ENCODE results near the gene SLC9A3.
"Not testable (repeated sequence)": the region's sequence is repeated elsewhere in the genome, so short reads cannot be mapped to it uniquely, and the experiment has no call there.

The SLC9A3 gene

DNA sequence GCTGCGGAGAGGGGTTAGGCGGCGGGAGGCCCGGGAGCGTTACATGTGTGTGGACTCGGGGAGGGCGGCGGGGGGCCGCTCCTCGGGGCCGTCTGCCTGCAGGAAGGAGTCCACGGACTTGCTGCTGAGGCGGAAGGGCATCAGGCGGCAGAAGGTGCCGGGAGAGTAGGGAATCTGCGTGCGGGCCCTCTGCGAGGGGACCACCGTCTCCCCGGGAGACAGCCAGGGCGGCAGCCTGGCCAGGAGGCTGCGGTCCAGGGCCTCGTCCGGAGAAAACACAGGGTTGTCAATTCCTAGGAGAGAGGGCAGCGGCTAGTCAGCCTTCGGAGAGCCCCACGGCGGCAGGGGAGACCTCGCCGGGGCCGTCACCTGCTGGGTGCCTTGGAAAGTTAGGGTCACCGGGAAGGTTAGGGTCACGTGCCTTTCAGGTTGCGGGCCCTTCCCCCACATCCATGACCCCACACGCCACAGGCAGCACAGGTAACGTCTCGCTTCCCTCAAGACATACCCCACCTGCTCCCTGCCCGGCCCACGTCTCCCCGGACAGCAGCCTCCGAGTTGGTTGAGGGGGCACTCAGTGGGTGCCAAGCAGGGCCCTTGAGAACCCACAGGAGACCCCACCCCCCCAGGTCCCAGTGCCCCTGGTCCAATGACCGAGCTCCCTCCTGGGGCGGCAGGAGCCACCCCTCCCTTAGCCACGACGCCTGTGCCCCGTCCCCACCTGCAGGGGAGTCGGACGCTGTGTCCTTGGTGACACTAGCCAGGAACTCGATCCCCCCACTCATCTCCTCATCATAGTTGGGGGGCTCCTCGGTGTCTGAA lies 49.2 kb downstream of the SLC9A3 start:
- TF ChIP-seq, protein P1, sequence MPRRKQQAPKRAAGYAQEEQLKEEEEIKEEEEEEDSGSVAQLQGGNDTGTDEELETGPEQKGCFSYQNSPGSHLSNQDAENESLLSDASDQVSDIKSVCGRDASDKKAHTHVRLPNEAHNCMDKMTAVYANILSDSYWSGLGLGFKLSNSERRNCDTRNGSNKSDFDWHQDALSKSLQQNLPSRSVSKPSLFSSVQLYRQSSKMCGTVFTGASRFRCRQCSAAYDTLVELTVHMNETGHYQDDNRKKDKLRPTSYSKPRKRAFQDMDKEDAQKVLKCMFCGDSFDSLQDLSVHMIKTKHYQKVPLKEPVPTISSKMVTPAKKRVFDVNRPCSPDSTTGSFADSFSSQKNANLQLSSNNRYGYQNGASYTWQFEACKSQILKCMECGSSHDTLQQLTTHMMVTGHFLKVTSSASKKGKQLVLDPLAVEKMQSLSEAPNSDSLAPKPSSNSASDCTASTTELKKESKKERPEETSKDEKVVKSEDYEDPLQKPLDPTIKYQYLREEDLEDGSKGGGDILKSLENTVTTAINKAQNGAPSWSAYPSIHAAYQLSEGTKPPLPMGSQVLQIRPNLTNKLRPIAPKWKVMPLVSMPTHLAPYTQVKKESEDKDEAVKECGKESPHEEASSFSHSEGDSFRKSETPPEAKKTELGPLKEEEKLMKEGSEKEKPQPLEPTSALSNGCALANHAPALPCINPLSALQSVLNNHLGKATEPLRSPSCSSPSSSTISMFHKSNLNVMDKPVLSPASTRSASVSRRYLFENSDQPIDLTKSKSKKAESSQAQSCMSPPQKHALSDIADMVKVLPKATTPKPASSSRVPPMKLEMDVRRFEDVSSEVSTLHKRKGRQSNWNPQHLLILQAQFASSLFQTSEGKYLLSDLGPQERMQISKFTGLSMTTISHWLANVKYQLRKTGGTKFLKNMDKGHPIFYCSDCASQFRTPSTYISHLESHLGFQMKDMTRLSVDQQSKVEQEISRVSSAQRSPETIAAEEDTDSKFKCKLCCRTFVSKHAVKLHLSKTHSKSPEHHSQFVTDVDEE (CRISPR knock-in tag; IDR thresholded peaks at IDR 0.05), result no peak
- TF ChIP-seq ESRRG (CRISPR knock-in tag; IDR thresholded peaks at IDR 0.05), result no peak
- TF ChIP-seq ZNF8 (CRISPR knock-in tag; IDR thresholded peaks at IDR 0.05), result no peak
- TF ChIP-seq, protein P2, sequence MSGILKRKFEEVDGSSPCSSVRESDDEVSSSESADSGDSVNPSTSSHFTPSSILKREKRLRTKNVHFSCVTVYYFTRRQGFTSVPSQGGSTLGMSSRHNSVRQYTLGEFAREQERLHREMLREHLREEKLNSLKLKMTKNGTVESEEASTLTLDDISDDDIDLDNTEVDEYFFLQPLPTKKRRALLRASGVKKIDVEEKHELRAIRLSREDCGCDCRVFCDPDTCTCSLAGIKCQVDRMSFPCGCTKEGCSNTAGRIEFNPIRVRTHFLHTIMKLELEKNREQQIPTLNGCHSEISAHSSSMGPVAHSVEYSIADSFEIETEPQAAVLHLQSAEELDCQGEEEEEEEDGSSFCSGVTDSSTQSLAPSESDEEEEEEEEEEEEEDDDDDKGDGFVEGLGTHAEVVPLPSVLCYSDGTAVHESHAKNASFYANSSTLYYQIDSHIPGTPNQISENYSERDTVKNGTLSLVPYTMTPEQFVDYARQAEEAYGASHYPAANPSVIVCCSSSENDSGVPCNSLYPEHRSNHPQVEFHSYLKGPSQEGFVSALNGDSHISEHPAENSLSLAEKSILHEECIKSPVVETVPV (CRISPR knock-in tag; IDR thresholded peaks at IDR 0.05), result no peak
- no peak for TF ChIP-seq CSDC2 (CRISPR knock-in tag; IDR thresholded peaks at IDR 0.05)
- TF ChIP-seq ZNF70 (CRISPR knock-in tag; IDR thresholded peaks at IDR 0.05), result no peak
- TF ChIP-seq, protein P3, sequence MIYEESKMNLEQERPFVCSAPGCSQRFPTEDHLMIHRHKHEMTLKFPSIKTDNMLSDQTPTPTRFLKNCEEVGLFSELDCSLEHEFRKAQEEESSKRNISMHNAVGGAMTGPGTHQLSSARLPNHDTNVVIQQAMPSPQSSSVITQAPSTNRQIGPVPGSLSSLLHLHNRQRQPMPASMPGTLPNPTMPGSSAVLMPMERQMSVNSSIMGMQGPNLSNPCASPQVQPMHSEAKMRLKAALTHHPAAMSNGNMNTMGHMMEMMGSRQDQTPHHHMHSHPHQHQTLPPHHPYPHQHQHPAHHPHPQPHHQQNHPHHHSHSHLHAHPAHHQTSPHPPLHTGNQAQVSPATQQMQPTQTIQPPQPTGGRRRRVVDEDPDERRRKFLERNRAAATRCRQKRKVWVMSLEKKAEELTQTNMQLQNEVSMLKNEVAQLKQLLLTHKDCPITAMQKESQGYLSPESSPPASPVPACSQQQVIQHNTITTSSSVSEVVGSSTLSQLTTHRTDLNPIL (CRISPR knock-in tag; IDR thresholded peaks at IDR 0.05; ENCODE audit: low read depth), result no peak
- TF ChIP-seq ZFP3 (CRISPR knock-in tag; IDR thresholded peaks at IDR 0.05), result no peak
- TF ChIP-seq ZC3H10 (CRISPR knock-in tag; IDR thresholded peaks at IDR 0.05), result no peak
- no peak for TF ChIP-seq BACH2 (CRISPR knock-in tag; IDR thresholded peaks at IDR 0.05; ENCODE audit: borderline replicate concordance)
- no peak for TF ChIP-seq ARNTL (CRISPR knock-in tag; IDR thresholded peaks at IDR 0.05; ENCODE audit: borderline replicate concordance, low read depth)
- no peak for TF ChIP-seq OSR1 (CRISPR knock-in tag; IDR thresholded peaks at IDR 0.05)
- TF ChIP-seq ISL1 (CRISPR knock-in tag; IDR thresholded peaks at IDR 0.05), result no peak
- no peak for TF ChIP-seq RARB (CRISPR knock-in tag; IDR thresholded peaks at IDR 0.05)
- TF ChIP-seq, protein P4, sequence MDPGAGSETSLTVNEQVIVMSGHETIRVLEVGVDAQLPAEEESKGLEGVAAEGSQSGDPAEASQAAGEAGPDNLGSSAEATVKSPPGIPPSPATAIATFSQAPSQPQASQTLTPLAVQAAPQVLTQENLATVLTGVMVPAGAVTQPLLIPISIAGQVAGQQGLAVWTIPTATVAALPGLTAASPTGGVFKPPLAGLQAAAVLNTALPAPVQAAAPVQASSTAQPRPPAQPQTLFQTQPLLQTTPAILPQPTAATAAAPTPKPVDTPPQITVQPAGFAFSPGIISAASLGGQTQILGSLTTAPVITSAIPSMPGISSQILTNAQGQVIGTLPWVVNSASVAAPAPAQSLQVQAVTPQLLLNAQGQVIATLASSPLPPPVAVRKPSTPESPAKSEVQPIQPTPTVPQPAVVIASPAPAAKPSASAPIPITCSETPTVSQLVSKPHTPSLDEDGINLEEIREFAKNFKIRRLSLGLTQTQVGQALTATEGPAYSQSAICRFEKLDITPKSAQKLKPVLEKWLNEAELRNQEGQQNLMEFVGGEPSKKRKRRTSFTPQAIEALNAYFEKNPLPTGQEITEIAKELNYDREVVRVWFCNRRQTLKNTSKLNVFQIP (CRISPR knock-in tag; IDR thresholded peaks at IDR 0.05; ENCODE audit: borderline replicate concordance, low read depth), result no peak
- TF ChIP-seq TOX (CRISPR knock-in tag; IDR thresholded peaks at IDR 0.05; ENCODE audit: borderline replicate concordance), result no peak
- TF ChIP-seq, protein P5, sequence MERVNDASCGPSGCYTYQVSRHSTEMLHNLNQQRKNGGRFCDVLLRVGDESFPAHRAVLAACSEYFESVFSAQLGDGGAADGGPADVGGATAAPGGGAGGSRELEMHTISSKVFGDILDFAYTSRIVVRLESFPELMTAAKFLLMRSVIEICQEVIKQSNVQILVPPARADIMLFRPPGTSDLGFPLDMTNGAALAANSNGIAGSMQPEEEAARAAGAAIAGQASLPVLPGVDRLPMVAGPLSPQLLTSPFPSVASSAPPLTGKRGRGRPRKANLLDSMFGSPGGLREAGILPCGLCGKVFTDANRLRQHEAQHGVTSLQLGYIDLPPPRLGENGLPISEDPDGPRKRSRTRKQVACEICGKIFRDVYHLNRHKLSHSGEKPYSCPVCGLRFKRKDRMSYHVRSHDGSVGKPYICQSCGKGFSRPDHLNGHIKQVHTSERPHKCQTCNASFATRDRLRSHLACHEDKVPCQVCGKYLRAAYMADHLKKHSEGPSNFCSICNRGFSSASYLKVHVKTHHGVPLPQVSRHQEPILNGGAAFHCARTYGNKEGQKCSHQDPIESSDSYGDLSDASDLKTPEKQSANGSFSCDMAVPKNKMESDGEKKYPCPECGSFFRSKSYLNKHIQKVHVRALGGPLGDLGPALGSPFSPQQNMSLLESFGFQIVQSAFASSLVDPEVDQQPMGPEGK (CRISPR knock-in tag; IDR thresholded peaks at IDR 0.05; ENCODE audit: borderline replicate concordance), result no peak
- ATAC-seq, result no peak

DNA sequence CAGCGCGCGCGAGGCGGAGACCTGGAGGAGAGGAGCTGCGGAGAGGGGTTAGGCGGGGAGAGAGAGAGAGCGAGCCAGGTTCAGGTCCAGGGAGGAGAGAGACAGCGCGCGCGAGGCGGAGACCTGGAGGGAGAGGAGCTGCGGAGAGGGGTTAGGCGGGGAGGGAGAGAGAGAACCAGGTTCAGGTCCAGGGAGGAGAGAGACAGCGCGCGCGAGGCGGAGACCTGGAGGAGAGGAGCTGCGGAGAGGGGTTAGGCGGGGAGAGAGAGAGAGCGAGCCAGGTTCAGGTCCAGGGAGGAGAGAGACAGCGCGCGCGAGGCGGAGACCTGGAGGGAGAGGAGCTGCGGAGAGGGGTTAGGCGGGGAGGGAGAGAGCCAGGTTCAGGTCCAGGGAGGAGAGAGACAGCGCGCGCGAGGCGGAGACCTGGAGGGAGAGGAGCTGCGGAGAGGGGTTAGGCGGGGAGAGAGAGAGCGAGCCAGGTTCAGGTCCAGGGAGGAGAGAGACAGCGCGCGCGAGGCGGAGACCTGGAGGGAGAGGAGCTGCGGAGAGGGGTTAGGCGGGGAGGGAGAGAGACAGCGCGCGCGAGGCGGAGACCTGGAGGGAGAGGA lies 49.9 kb downstream of the SLC9A3 start:
- ATAC-seq, result not testable (repeated sequence)

DNA sequence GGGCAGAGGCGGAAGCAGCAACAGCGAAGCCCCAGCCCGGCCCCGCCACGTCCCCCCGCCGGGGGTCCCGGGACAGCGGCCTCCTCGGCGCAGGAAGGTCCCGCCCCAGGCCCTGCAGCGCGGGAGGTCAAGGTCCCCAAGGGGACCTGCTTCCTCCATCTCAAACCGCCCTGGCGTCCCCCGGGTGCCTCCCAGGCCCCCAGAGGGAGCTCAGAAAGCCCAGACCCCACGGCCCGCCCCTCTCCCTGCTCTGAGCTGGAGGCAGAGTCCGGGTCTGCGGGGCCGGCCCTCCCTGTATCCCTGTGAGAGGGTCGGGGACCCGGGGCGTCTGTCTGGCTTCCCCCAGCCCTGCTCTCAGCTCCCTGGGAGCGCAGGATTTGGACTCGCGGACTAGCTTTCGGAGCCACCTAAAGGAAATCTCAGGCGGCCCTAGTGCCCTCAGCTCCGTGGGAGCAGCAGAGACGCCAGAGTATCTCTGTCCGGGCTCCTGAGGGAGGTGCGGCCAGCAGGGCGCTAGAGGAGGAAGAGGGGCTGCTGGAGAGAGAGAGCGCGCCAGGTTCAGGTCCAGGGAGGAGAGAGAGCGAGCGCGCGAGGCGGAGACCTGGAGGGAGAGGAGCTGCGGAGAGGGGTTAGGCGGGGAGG lies 50.6 kb downstream of the SLC9A3 start:
- ATAC-seq, result peak; percentile 50
- TF ChIP-seq, protein P1 (CRISPR knock-in tag; IDR thresholded peaks at IDR 0.05), result no peak
- no peak for TF ChIP-seq ZNF70 (CRISPR knock-in tag; IDR thresholded peaks at IDR 0.05)
- TF ChIP-seq, protein P5 (CRISPR knock-in tag; IDR thresholded peaks at IDR 0.05; ENCODE audit: borderline replicate concordance), result no peak
- no peak for TF ChIP-seq SNAI2 (CRISPR knock-in tag; IDR thresholded peaks at IDR 0.05)
- no peak for TF ChIP-seq RARB (CRISPR knock-in tag; IDR thresholded peaks at IDR 0.05)
- no peak for TF ChIP-seq ARNTL (CRISPR knock-in tag; IDR thresholded peaks at IDR 0.05; ENCODE audit: borderline replicate concordance, low read depth)
- TF ChIP-seq, protein P4 (CRISPR knock-in tag; IDR thresholded peaks at IDR 0.05; ENCODE audit: borderline replicate concordance, low read depth), result no peak
- TF ChIP-seq ZNF8 (CRISPR knock-in tag; IDR thresholded peaks at IDR 0.05), result no peak
- no peak for TF ChIP-seq ISL1 (CRISPR knock-in tag; IDR thresholded peaks at IDR 0.05)

Measured in SK-N-SH treated with all-trans-retinoic acid at 6 μM for 48 hours (cell line).